Left cardiac atrium (tissue), 4 donors: ENCODE results near the gene DOCK1. TPM values are rescaled to one million over a fixed set of nuclear protein-coding genes. Genes with fewer than 3 reads are reported as not detected.

Source experiments
- ATAC-seq, 2 donors: fragments of 200-7000 bp; cut with Tn5 transposase; one replicate each; pipeline ENCODE4 v1.9.1; 2020; ENCODE audit warnings: mild to moderate bottlenecking in 2 of 2, moderate library complexity in 2 of 2
- DNase-seq: peaks from one replicate; pipeline ENCODE4 v3.0.0-alpha.2; 2020
- intact Hi-C, 2 donors: fragments of 100-400 bp; cut with DNase I; formaldehyde crosslinking; loops; one replicate each; pipeline versions ENCODE4 v1.14.1 to v1.15.1; 2022 to 2023
- total RNA-seq, 2 donors: library from RNA; stranded (reverse); fragmentation: NEBNext Ultra II Directional; extraction: Animal tissue kit (Norgen Biotek cat#: 25700); gene quantifications; one replicate each; pipeline ENCODE4 v1.2.1, GENCODE V29; 2021
- donor health status: DM: no; HTN: yes; CAD: no.
- donor health status: DM: no; HTN: yes; CAD: no; lungs with severe emphysema.
- donor health status: DM: yes; HTN: yes; CAD: no.
- donor health status: Dilated cardiomyopathy.

The DOCK1 gene
- total RNA-seq, 2 donors from 2014 or later, result 19.5 to 27.3 TPM

GRCh38 chr10:127375461-127375860, 470.2 kb downstream of the DOCK1 start:
- intact Hi-C loops, result no loop called here
- ATAC-seq, result no peak
- DNase-seq, result no peak

- ATAC-seq, result no peak
- intact Hi-C loops, result no loop called here
- DNase-seq, result no peak
Measured at GRCh38 chr10:127376071-127376470, 470.8 kb downstream of the DOCK1 start.

GRCh38 chr10:127378628-127379027, 473.4 kb downstream of the DOCK1 start:
- DNase-seq (no peak), ATAC-seq (no peak)
- intact Hi-C loops, result no loop called here

GRCh38 chr10:127384532-127384931, 479.3 kb downstream of the DOCK1 start:
- no peak for DNase-seq
- intact Hi-C loops, result no loop called here
- ATAC-seq, result no peak

GRCh38 chr10:127385066-127385465, 479.8 kb downstream of the DOCK1 start:
- intact Hi-C loops, result no loop called here
- ATAC-seq (no peak), DNase-seq (no peak)

- intact Hi-C loops, result no loop called here
- ATAC-seq (no peak), DNase-seq (no peak)
Measured at GRCh38 chr10:127386606-127387327, 481.5 kb downstream of the DOCK1 start.

GRCh38 chr10:127391875-127392274, 486.6 kb downstream of the DOCK1 start:
- intact Hi-C loops, result no loop called here

GRCh38 chr10:127392351-127393235, 487.4 kb downstream of the DOCK1 start:
- DNase-seq (no peak), ATAC-seq (no peak)
- intact Hi-C loops, result no loop called here

More at GRCh38 chr10:127391875-127392274, 486.6 kb downstream of the DOCK1 start:
- ATAC-seq, result no peak
- no peak for DNase-seq

- DNase-seq (no peak), ATAC-seq (no peak)
- intact Hi-C loops, result no loop called here
Measured at GRCh38 chr10:127398140-127398970, 493.1 kb downstream of the DOCK1 start.

GRCh38 chr10:127398971-127399365, 493.7 kb downstream of the DOCK1 start:
- intact Hi-C loops, result no loop called here
- no peak for ATAC-seq
- no peak for DNase-seq

- intact Hi-C loops, result no loop called here
- DNase-seq (no peak), ATAC-seq (no peak)
Measured at GRCh38 chr10:127399668-127400067, 494.4 kb downstream of the DOCK1 start.

- intact Hi-C loops, result no loop called here
- no peak for ATAC-seq
- no peak for DNase-seq
Measured at GRCh38 chr10:127400216-127400615, 495.0 kb downstream of the DOCK1 start.

GRCh38 chr10:127402596-127403409, 497.6 kb downstream of the DOCK1 start:
- DNase-seq, result no peak
- intact Hi-C loops, result no loop called here
- no peak for ATAC-seq

GRCh38 chr10:127405221-127405620, 500.0 kb downstream of the DOCK1 start:
- ATAC-seq (no peak), DNase-seq (no peak)
- intact Hi-C loops, result no loop called here

- intact Hi-C loops, result no loop called here
- ATAC-seq, result no peak
- no peak for DNase-seq
Measured at GRCh38 chr10:127406018-127406550, 500.9 kb downstream of the DOCK1 start.

- DNase-seq (no peak), ATAC-seq (no peak)
- intact Hi-C loops, result no loop called here
Measured at GRCh38 chr10:127407551-127407950, 502.3 kb downstream of the DOCK1 start.

GRCh38 chr10:127408112-127408710, 503.0 kb downstream of the DOCK1 start:
- DNase-seq, result no peak
- intact Hi-C loops, result no loop called here

GRCh38 chr10:127408733-127409132, 503.5 kb downstream of the DOCK1 start:
- ATAC-seq, result no peak
- DNase-seq, result no peak
- intact Hi-C loops, result no loop called here

More at GRCh38 chr10:127408112-127408710, 503.0 kb downstream of the DOCK1 start:
- ATAC-seq, result no peak
